Measurements from ENCODE around the gene PLK3. TPM values are rescaled to one million over a fixed set of nuclear protein-coding genes. Genes with fewer than 3 reads are reported as not detected.

PLK3 gene
- total RNA-seq, 1 experiment from 2014 or later = 12.7 TPM

DNA sequence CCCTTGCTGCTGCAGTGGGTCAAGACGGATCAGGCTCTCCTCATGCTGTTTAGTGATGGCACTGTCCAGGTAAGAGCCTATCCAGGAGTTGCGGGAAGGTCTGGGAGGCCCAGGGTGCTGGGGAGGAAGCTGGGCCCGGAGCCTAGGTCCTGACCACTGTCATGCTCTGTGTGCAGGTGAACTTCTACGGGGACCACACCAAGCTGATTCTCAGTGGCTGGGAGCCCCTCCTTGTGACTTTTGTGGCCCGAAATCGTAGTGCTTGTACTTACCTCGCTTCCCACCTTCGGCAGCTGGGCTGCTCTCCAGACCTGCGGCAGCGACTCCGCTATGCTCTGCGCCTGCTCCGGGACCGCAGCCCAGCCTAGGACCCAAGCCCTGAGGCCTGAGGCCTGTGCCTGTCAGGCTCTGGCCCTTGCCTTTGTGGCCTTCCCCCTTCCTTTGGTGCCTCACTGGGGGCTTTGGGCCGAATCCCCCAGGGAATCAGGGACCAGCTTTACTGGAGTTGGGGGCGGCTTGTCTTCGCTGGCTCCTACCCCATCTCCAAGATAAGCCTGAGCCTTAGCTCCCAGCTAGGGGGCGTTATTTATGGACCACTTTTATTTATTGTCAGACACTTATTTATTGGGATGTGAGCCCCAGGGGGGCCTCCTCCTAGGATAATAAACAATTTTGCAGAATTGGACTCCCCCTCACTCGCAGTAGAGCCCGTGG lies 5.3 kb downstream of the PLK3 start:
- H3F3A ChIP-seq (ENCODE audit: insufficient read depth, low read depth) = peaks cover 75% of the 10 kb centered on the region
- H3K4me3 ChIP-seq = no peak overlapping the region
- no peak for DNase-seq
- no peaks in the 10 kb centered on the region for H3K27me3 ChIP-seq (ENCODE audit: insufficient read depth, low read depth)
- H4K20me1 ChIP-seq (ENCODE audit: insufficient read depth) = no peaks in the 10 kb centered on the region
- no peaks in the 10 kb centered on the region for H3K9me3 ChIP-seq (ENCODE audit: insufficient read depth, low read depth)
- peak overlapping the region; percentile 98 for H3K27ac ChIP-seq
- peaks cover 85% of the 10 kb centered on the region for H3K4me1 ChIP-seq (replicated peaks; ENCODE audit: insufficient read depth)
- TF ChIP-seq, protein P1, sequence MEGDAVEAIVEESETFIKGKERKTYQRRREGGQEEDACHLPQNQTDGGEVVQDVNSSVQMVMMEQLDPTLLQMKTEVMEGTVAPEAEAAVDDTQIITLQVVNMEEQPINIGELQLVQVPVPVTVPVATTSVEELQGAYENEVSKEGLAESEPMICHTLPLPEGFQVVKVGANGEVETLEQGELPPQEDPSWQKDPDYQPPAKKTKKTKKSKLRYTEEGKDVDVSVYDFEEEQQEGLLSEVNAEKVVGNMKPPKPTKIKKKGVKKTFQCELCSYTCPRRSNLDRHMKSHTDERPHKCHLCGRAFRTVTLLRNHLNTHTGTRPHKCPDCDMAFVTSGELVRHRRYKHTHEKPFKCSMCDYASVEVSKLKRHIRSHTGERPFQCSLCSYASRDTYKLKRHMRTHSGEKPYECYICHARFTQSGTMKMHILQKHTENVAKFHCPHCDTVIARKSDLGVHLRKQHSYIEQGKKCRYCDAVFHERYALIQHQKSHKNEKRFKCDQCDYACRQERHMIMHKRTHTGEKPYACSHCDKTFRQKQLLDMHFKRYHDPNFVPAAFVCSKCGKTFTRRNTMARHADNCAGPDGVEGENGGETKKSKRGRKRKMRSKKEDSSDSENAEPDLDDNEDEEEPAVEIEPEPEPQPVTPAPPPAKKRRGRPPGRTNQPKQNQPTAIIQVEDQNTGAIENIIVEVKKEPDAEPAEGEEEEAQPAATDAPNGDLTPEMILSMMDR (conservative IDR thresholded peaks at IDR 0.05) = no peak
- TF ChIP-seq EZH2 (IDR thresholded peaks at IDR 0.05; ENCODE audit: low read depth) = no peak
- ChIA-PET CTCF (no interaction called here), POLR2A (ENCODE audit: unreplicated experiment) (interaction anchor here (0.6 kb wide), 1 partner anchor 428 kb away, joined by 3 read pairs; no protein-coding TSS in a partner anchor)
- peaks cover 10% of the 10 kb centered on the region; the same call in 1 of the 2 replicates for H3K36me3 ChIP-seq (ENCODE audit: low read depth)
- peaks cover 41% of the 10 kb centered on the region for H3K79me2 ChIP-seq (ENCODE audit: low read depth)
- intact Hi-C loops (cut with micrococcal nuclease; ENCODE audit: unreplicated experiment) = loop anchor here (2.0 to 10.0 kb wide), 5 partner anchors 71 to 881 kb away; partner anchors contain the start of genes ARMH1, GPBP1L1, KIF2C and NASP
- no peak overlapping the region for H2AFZ ChIP-seq
- no TSS peak for BruUV-seq (replicated peaks)
- H3K4me2 ChIP-seq = peak overlapping the region; percentile 11; the same call in 1 of the 2 replicates
- no peaks in the 10 kb centered on the region for H3K9me2 ChIP-seq (ENCODE audit: insufficient read depth)

DNA sequence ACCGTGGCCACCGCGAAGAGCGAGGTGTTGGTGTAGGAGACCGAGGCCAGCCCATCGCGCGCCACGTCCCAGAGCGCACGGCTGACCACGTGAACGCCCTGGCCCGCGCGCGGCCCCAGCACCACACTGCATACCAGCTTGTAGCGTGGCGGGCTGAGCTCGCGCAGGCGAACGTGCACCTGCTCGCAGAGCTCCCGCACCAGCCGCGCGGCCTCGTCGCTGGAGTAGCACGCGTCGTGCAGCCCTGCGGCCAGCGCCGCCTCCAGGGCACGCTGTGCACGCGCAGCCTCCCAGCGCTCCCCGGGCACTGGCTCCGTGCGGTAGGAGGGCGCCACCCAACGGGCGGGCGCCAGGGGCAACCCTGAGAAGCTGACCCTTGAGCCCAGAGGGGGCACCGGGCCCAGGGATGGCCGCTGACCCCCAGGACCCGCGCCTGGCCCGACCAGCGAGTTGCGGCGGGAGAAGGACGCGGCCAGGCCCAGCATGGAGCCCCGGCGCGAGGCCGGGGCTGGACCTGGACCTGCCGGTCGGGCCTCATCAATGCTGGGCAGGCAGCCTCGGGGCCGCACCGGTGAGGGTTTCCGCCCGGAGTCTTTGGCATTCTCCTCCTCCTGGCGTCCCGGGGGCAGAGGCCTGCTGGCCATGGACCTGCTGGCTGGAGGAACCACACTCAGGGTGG lies 6.0 kb downstream of the PLK3 start:
- no peaks in the 10 kb centered on the region for H3K9me2 ChIP-seq (ENCODE audit: insufficient read depth)
- no peak for DNase-seq
- CTCF ChIA-PET = no interaction called here
- H2AFZ ChIP-seq = no peak overlapping the region
- intact Hi-C loops (cut with micrococcal nuclease; ENCODE audit: unreplicated experiment) = loop anchor here (2.0 to 10.0 kb wide), 5 partner anchors 71 to 881 kb away; partner anchors contain the start of genes ARMH1, GPBP1L1, KIF2C and NASP
- peaks cover 82% of the 10 kb centered on the region for H3F3A ChIP-seq (ENCODE audit: insufficient read depth, low read depth)
- H3K9me3 ChIP-seq (ENCODE audit: insufficient read depth, low read depth) = no peaks in the 10 kb centered on the region
- no peaks in the 10 kb centered on the region for H4K20me1 ChIP-seq (ENCODE audit: insufficient read depth)
- no peaks in the 10 kb centered on the region for H3K27me3 ChIP-seq (ENCODE audit: insufficient read depth, low read depth)
- peak overlapping the region; percentile 70 for H3K4me2 ChIP-seq
- peak overlapping the region; percentile 12; the same call in 1 of the 2 replicates for H3K4me3 ChIP-seq
- TF ChIP-seq, protein P1 (conservative IDR thresholded peaks at IDR 0.05) = no peak
- no peak for TF ChIP-seq EZH2 (IDR thresholded peaks at IDR 0.05; ENCODE audit: low read depth)
- peaks cover 34% of the 10 kb centered on the region for H3K79me2 ChIP-seq (ENCODE audit: low read depth)
- H3K36me3 ChIP-seq (ENCODE audit: low read depth) = peaks cover 10% of the 10 kb centered on the region; the same call in 1 of the 2 replicates
- no TSS peak for BruUV-seq (replicated peaks)
- H3K4me1 ChIP-seq (replicated peaks; ENCODE audit: insufficient read depth) = peaks cover 92% of the 10 kb centered on the region
- H3K27ac ChIP-seq = peak overlapping the region; percentile 98
- POLR2A ChIA-PET (ENCODE audit: unreplicated experiment) = interaction anchor here (0.6 to 0.7 kb wide), 2 partner anchors 31 to 429 kb away, joined by 3 to 9 read pairs; partner anchors contain the start of gene RPS8

DNA sequence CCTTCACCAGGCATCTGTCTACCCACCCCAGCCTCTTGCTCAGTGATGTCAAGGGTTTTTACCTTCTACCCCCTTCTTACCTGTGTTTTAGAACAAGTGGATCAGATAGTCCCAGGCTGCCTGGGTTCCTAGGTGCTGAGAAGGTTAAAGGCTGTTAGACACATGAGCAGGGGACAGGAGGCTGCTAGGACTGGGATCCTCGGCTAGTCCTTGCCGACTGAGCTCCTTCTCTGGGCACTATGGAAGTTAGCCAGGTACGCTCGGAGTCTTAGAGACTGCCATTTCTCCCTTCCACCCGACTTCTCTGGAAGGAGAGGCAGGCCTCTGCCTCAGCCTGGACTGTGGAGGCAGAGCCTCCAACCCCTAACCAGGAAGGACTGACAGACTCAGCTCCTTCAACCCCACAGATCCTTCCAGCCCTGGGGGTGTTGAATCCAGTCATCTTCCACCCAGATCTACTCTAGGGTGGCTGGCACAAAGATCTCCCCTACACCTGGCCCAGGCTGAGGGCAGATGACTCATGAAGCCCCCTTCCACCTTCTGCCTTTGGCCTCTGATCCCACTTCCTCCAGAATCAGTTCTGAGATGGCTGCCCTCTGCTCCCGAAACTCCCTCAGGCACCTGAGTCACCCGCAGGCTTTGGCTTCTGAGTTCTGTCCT lies 6.7 kb downstream of the PLK3 start, which contains the start of gene DYNLT4:
Gene DYNLT4 (minus strand): TSS at position 648 of the 660 bp plus-strand sequence. CDS start 683 bp downstream, outside the sequence.
- no peaks in the 10 kb centered on the region for H3K27me3 ChIP-seq (ENCODE audit: insufficient read depth, low read depth)
- intact Hi-C loops (cut with micrococcal nuclease; ENCODE audit: unreplicated experiment) = loop anchor here (2.0 to 10.0 kb wide), 5 partner anchors 72 to 880 kb away; partner anchors contain the start of genes ARMH1, GPBP1L1, KIF2C and NASP
- peaks cover 98% of the 10 kb centered on the region for H3K4me1 ChIP-seq (replicated peaks; ENCODE audit: insufficient read depth)
- BruUV-seq (replicated peaks) = TSS peak; percentile 84
- H3K79me2 ChIP-seq (ENCODE audit: low read depth) = peaks cover 28% of the 10 kb centered on the region
- TF ChIP-seq, protein P1 (conservative IDR thresholded peaks at IDR 0.05) = no peak
- peak within 1 kb of the TSS; percentile 98 for H3K27ac ChIP-seq
- peaks cover 87% of the 10 kb centered on the region for H3F3A ChIP-seq (ENCODE audit: insufficient read depth, low read depth)
- no peaks in the 10 kb centered on the region for H4K20me1 ChIP-seq (ENCODE audit: insufficient read depth)
- H2AFZ ChIP-seq = no peak within 1 kb of the TSS
- peak within 1 kb of the TSS; percentile 70 for H3K4me2 ChIP-seq
- no peaks in the 10 kb centered on the region for H3K9me3 ChIP-seq (ENCODE audit: insufficient read depth, low read depth)
- no peaks in the 10 kb centered on the region for H3K9me2 ChIP-seq (ENCODE audit: insufficient read depth)
- H3K36me3 ChIP-seq (ENCODE audit: low read depth) = peaks cover 10% of the 10 kb centered on the region; the same call in 1 of the 2 replicates
- ChIA-PET CTCF (no interaction called here), POLR2A (ENCODE audit: unreplicated experiment) (interaction anchor here (0.7 to 1.2 kb wide), 2 partner anchors 12 to 32 kb away, joined by 5 to 9 read pairs; partner anchors contain the start of gene RPS8)
- peak within 1 kb of the TSS; percentile 30; the same call in 1 of the 2 replicates for H3K4me3 ChIP-seq
- no peak for DNase-seq

Data from PC-9 (cell line).